HEK293T (cell line): ENCODE measurements around the gene UGT2B7.

Experiments used
- CTCF ChIA-PET: fragments of 350-600 bp; formaldehyde crosslinking; extraction: SDS; loops from one replicate; lab custom pipeline; 2021; ENCODE audit warnings: antibody characterized with exemption, inconsistent platforms; lab: Yijun Ruan, JAX
- POLR2A ChIA-PET: fragments of 350-600 bp; formaldehyde crosslinking; extraction: SDS; loops from one replicate; lab custom pipeline; 2020; ENCODE audit warnings: antibody characterized with exemption, inconsistent platforms; lab: Yijun Ruan, JAX
- DNase-seq: peaks from one replicate; pipeline ENCODE4 v3.0.0; 2012; ENCODE audit warnings: mixed read lengths; ENCODE audit errors: extremely low spot score
- ARNT ChIP-seq: fragments of 450-650 bp; IDR thresholded peaks from 2 replicates; pipeline ENCODE4 v1.6.1; 2017; ENCODE audit warnings: mild to moderate bottlenecking
- BHLHE40 ChIP-seq: fragments of 450-650 bp; IDR thresholded peaks from 2 replicates; pipeline ENCODE4 v1.6.1; 2016; ENCODE audit warnings: mild to moderate bottlenecking, moderate library complexity, borderline replicate concordance
- CTBP1 ChIP-seq: fragments of 450-650 bp; IDR thresholded peaks from 2 replicates; pipeline ENCODE4 v1.6.1; 2016; ENCODE audit warnings: borderline replicate concordance
- ELF4 ChIP-seq: fragments of 450-650 bp; IDR thresholded peaks from 2 replicates; pipeline ENCODE4 v1.6.1; 2017; ENCODE audit warnings: antibody characterized with exemption
- FOXA1 ChIP-seq: fragments of 450-650 bp; IDR thresholded peaks from 2 replicates; pipeline ENCODE4 v1.6.1; 2016; ENCODE audit warnings: mild to moderate bottlenecking
- FOXK2 ChIP-seq: fragments of 450-650 bp; IDR thresholded peaks from 2 replicates; pipeline ENCODE4 v1.6.1; 2016; ENCODE audit warnings: mild to moderate bottlenecking
- FOXM1 ChIP-seq: fragments of 450-650 bp; IDR thresholded peaks from 2 replicates; pipeline ENCODE4 v1.6.1; 2017; ENCODE audit warnings: mild to moderate bottlenecking, borderline replicate concordance
- HDGF ChIP-seq: fragments of 450-650 bp; IDR thresholded peaks from 2 replicates; pipeline ENCODE4 v1.6.1; 2017; ENCODE audit warnings: antibody characterized with exemption, borderline replicate concordance
- L3MBTL2 ChIP-seq: fragments of 450-650 bp; conservative IDR thresholded peaks from 2 replicates; pipeline ENCODE4 v1.6.1; 2016; ENCODE audit warnings: mild to moderate bottlenecking
- LEF1 ChIP-seq: fragments of 450-650 bp; IDR thresholded peaks from 2 replicates; pipeline ENCODE4 v1.6.1; 2017; ENCODE audit warnings: mild to moderate bottlenecking, borderline replicate concordance
- NFRKB ChIP-seq: fragments of 450-650 bp; IDR thresholded peaks from 2 replicates; pipeline ENCODE4 v1.6.1; 2016; ENCODE audit warnings: mild to moderate bottlenecking, moderate library complexity
- SP1 ChIP-seq: fragments of 450-650 bp; IDR thresholded peaks from 2 replicates; pipeline ENCODE4 v1.6.1; 2017
- SUZ12 ChIP-seq: fragments of 450-650 bp; IDR thresholded peaks from 2 replicates; pipeline ENCODE4 v1.6.1; 2016; ENCODE audit warnings: mild to moderate bottlenecking
- TARDBP ChIP-seq: fragments of 450-650 bp; IDR thresholded peaks from 2 replicates; pipeline ENCODE4 v1.6.1; 2016
- ZNF384 ChIP-seq: fragments of 450-650 bp; IDR thresholded peaks from 2 replicates; pipeline ENCODE4 v1.6.1; 2016
- TF ChIP-seq, protein P1 (sequence below): fragments of 450-650 bp; IDR thresholded peaks from 2 replicates; pipeline ENCODE4 v1.6.1; 2016

UGT2B7 gene

DNA sequence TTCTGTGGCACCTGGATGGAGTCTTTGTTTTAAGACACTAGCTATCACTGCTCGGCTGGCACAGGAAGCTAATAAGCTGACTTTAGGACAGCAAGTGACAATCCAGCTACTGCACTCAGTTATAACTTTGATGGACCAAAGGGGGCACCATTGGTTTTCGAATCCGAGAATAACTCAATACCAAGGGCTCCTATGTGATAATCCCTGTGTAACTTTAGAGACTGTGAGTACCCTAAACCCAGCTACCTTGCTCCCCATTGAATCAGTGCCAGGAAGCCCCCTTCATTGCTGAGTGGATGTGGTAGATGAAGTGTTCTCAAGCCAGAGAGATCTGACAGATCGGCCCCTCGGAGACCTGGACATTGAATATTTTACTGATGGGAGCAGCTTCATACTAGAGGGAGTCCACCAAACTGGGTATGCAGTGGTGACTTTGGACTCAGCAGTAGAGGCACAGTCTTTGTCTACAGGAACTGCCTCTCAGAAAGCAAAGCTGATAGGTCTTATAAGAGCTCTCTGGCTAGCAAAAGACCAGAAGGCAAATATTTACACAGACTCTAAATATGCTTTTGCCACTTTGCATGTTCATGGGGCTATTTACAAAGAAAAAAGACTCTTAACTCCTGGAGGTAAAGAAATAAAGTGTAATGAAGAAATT, 35.5 kb upstream of the UGT2B7 start:
- DNase-seq: peak; percentile 6
- ChIA-PET POLR2A (no interaction called here), CTCF (no interaction called here)
- TF ChIP-seq ZNF384 (no peak), ARNT (no peak), TARDBP (no peak), CTBP1 (no peak), L3MBTL2 (no peak), NFRKB (no peak), LEF1 (no peak), FOXK2 (no peak), ELF4 (no peak), HDGF (no peak)
- TF ChIP-seq, protein P1, sequence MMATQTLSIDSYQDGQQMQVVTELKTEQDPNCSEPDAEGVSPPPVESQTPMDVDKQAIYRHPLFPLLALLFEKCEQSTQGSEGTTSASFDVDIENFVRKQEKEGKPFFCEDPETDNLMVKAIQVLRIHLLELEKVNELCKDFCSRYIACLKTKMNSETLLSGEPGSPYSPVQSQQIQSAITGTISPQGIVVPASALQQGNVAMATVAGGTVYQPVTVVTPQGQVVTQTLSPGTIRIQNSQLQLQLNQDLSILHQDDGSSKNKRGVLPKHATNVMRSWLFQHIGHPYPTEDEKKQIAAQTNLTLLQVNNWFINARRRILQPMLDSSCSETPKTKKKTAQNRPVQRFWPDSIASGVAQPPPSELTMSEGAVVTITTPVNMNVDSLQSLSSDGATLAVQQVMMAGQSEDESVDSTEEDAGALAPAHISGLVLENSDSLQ: no peak

DNA sequence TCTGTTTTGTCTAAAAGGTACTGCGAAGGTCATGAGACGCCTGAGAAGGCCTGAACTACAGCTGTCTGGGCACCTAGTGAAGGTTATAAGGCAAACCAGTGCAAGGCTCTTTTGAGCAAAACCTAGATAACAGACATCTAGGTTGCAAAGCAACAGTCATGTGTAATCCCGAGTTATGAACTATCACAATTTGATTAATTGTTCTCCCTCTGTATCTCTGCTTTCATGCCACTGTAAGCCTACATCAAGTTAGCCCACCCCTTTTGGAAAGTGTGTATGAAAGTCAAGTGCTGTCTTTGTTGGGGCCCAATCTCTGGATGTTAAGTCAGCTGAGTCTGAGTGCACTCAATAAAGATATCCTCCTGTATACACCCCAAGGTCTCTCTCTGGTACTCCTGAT, 31.9 kb upstream of the UGT2B7 start:
- POLR2A ChIA-PET: no interaction called here
- no peak for DNase-seq
- CTCF ChIA-PET: no interaction called here
- TF ChIP-seq LEF1 (no peak), CTBP1 (no peak), ZNF384 (no peak), NFRKB (no peak), ARNT (no peak), FOXK2 (no peak), HDGF (no peak), FOXA1 (no peak), L3MBTL2 (no peak), TARDBP (no peak), FOXM1 (no peak), SP1 (no peak), SUZ12 (no peak), BHLHE40 (no peak), ELF4 (no peak)
- TF ChIP-seq, protein P1: no peak

DNA sequence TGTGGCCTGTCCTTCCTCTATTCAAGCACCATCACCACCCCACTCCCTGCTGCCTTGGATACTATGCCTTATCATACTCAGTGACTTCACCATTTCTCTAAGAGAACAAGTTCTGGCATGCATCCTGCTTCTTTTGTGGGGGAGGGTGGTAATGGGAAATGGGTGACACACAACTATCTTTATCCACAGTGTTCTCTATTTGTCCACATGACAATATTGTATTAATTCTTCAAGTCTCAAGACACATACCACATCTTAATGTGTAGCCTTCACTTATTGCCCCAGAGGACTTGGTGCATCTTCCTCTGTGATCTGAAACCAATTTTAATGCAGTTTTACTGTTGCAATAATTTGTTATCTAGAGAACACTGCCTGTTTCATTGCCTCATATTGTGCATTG, 29.3 kb upstream of the UGT2B7 start:
- no peak for DNase-seq
- ChIA-PET CTCF (no interaction called here), POLR2A (no interaction called here)

GRCh38 chr4:69069085-69069484, 27.2 kb upstream of the UGT2B7 start:
- DNase-seq: no peak
- CTCF ChIA-PET: no interaction called here
- TF ChIP-seq BHLHE40 (no peak), ARNT (no peak), FOXK2 (no peak), SUZ12 (no peak), ELF4 (no peak), SP1 (no peak), FOXA1 (no peak), HDGF (no peak), NFRKB (no peak), TARDBP (no peak), L3MBTL2 (no peak), ZNF384 (no peak), FOXM1 (no peak), LEF1 (no peak), CTBP1 (no peak)
- TF ChIP-seq, protein P1: no peak
- POLR2A ChIA-PET: no interaction called here

More for the DNA sequence above, 29.3 kb upstream of the UGT2B7 start:
- TF ChIP-seq LEF1 (no peak), ELF4 (no peak)
- TF ChIP-seq, protein P1: no peak

DNA sequence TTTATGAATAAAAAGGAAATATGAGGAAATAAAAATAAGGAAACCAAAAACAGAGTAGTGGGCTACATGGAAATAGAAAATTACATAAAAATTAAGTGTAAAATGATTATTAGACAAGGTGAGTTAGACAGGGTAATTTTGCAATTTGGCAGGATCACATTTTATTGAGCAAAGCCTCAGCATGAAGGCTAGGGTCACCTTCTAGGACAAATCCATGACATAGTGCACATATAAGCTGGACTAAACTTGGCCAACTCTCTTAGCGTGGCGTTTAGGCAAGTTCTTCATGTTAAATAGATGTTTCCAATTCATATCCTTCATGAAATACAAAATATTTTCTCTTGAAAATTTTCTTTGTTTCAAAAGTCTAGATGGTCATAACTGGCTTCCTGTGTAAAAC, 25.7 kb upstream of the UGT2B7 start:
- CTCF ChIA-PET: no interaction called here
- DNase-seq: no peak
- TF ChIP-seq, protein P1: no peak
- no peak for TF ChIP-seq BHLHE40
- no peak for TF ChIP-seq SP1
- POLR2A ChIA-PET: no interaction called here
